ENCODE results near the gene GOLGA6A. TPM values are rescaled to one million over a fixed set of nuclear protein-coding genes. Genes with fewer than 3 reads are reported as not detected.
"Not testable (repeated sequence)": the region's sequence is repeated elsewhere in the genome, so short reads cannot be mapped to it uniquely, and the experiment has no call there.

The GOLGA6A gene, protein sequence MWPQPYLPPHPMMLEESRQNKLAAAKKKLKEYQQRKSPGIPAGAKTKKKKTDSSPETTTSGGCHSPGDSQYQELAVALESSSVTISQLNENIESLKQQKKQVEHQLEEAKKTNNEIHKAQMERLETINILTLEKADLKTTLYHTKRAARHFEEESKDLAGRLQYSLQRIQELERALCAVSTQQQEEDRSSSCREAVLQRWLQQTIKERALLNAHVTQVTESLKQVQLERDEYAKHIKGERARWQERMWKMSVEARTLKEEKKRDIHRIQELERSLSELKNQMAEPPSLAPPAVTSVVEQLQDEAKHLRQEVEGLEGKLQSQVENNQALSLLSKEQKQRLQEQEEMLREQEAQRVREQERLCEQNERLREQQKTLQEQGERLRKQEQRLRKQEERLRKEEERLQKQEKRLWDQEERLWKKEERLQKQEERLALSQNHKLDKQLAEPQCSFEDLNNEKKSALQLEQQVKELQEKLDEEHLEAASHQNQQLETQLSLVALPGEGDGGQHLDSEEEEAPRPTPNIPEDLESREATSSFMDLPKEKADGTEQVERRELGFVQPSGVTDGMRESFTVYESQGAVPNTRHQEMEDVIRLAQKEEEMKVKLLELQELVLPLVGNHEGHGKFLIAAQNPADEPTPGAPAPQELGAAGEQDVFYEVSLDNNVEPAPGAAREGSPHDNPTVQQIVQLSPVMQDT
- 2.6 TPM for total RNA-seq (ENCODE audit: insufficient read depth, low replicate concordance)

- not testable (repeated sequence) for DNase-seq (ENCODE audit: low spot score)
Observed at GRCh38 chr15:74082450-74082849, at the start of gene GOLGA6A. TSS of gene GOLGA6A (minus strand) at chr15:74082550. CDS start at chr15:74082509, 41 bp downstream.

DNA sequence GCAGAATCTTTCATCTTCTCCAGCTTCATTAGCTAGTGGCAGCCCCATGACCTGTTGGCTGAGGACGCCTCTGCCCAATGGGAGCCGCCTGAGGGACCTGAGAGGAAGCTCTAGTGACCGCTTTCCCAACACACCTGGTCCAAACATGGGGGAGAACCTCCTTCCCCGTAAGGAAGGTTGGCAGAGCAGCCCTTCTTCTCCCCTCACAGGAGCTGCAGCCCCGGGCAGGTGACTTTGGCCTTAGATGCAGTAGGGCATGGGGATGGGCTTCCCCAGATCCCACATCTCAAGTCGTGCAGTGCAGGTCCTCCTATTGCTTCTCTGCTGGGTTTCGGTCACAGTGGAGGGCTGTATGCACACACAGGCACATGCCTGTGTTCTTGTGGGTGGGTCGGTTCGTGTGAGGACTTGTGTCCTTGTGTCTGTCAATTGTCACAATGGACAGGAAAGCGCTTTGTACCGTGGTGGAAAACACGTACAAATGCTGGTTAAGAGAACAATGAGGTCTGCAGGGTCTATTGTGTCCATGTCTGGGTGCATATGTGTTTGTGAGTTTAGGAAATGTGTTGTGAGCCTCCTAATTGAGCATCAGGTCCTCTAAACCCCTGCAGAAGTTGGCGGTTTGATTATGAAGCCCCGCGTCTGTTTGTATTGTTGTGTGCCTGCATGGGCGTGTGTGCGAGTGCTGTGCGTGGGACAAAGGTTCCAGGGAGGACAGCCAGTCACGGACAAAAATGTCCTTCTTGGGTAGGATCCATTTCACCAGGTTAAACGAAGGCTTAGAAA is 49.5 kb upstream of the GOLGA6A start:
- DNase-seq (ENCODE audit: low spot score) = no peak

GRCh38 chr15:74130849-74131627 is 48.7 kb upstream of the GOLGA6A start:
- DNase-seq (ENCODE audit: low spot score) = no peak

GRCh38 chr15:74130155-74130848 is 48.0 kb upstream of the GOLGA6A start, which contains the start of gene ISLR2:
TSS of gene ISLR2 (plus strand) at chr15:74130586. CDS start at chr15:74132755, 2,169 bp downstream.
- DNase-seq (ENCODE audit: low spot score) = no peak

GRCh38 chr15:74129586-74130154 is 47.3 kb upstream of the GOLGA6A start:
- no peak for DNase-seq (ENCODE audit: low spot score)

DNA sequence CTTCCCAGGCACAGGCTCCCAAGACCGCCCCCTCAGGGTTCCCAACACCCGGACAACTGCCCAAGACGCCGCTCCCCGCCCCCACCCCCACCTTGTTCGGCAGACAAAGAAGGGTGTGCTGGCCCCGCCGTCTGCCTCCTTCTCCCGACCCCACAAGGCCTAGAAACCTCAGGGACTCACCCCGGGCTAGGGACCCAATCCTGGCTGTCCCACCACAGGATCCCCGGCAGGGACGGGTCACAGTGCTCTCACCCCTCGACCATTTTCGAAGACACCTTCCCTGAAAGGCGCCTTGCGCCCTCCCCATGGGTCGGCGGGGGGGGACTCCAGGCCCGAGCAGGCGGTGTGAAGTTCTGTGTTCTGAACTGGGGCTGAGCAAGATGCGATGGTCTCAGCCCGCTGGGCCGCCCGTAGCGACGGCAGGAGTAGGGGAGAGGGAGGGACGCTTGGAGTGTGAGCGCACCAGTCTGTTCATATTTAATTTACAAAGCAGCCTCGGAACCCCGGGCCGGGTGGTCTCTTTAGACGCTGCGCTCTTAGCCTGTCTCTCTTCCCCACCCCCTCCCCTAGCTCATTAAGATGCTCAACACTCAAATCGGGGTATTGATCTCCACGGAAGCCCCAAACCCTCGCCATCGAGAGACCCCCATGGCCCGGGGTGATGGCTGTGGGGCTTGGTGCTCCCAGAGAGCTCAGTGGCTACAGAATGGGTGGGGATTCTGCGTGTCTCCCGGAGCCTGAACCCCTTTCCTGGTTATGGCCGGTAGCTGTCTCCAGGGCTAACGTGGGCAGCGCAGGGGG is 46.6 kb upstream of the GOLGA6A start:
- no peak for DNase-seq (ENCODE audit: low spot score)

DNA sequence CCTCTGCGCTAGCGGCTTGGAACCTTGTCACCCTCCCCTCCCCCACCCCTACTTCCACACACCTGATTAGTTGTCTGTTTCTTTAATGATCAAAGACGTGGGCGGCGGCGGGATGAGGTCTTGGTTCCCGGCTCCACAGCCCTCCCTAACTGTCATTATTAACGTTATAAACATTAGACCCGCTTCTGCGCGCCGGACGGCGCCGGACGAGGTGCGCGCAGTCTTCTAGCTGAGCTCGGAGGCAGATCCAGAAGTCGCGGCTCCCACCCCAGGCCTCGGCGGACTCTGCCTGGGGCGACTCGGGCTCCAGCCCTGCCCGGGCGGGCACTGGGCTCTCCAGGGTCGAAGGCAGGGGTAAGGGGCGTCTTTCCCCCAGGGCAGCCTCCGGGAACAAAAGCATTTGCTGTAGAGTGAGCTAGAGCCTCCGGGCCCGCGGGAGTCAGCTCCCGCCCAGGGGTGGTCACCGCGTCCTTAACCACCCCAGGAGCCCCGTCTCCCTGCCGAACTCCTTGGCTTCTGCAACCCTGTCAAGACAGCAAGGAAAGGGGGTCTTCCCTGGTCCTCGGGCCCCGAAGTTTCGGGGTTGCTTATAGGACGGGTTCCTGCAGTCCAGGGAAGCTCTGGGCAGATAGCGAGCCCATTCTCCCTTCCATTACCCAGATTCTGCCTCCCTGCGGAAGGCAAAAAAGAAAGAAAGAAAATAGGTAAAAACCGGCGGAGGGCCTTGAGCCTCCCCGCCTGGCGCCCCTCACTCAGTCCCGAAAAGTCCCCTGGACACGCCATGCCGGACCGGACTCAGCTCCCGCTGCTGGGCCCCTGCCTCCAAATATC is 45.8 kb upstream of the GOLGA6A start:
- peak; percentile 32 for DNase-seq (ENCODE audit: low spot score)

GRCh38 chr15:74127255-74127953 is 45.1 kb upstream of the GOLGA6A start:
- DNase-seq (ENCODE audit: low spot score) = peak; percentile 91

DNA sequence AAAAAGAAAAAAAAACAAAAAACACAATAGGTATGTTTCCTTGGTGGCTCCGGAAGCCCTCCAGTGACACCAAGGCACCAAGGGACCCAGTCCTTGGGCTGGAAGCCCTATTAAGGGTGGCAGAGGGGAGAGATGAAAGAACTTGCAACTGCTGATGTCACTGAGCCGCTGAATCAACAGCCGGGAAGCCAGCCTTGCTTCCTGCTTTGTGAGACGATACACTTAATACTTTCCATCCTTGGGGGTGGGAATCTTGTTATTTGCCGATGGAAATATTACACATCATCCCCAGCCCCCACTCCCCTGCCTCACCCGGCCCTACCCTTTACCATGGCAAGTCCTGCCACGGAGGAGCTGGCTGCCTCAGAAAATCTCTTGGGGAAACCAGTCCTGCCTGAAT is 42.4 kb upstream of the GOLGA6A start:
- no peak for DNase-seq (ENCODE audit: low spot score)

GRCh38 chr15:74124196-74124595 is 41.8 kb upstream of the GOLGA6A start:
- no peak for DNase-seq (ENCODE audit: low spot score)

DNA sequence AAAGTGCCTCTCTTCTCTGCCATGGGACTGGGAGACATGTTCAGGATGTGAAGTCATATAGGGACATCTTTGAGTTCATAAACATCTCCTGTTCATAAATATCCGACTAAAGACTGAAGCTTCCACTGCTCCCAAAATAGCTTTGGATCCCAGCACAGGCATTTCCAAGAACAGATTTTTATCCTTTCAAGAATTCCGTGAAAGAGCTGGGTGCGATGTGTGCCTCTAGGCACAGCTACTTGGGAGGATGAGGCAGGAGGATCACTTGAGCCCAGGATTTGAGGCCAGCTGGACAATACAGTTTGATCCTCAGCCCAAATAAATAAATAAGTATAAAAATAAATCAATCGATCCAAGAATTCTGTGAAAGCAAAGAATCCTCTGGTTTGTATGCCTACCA is 41.3 kb upstream of the GOLGA6A start:
- no peak for DNase-seq (ENCODE audit: low spot score)

GRCh38 chr15:74123131-74123429 is 40.7 kb upstream of the GOLGA6A start:
- no peak for DNase-seq (ENCODE audit: low spot score)

DNA sequence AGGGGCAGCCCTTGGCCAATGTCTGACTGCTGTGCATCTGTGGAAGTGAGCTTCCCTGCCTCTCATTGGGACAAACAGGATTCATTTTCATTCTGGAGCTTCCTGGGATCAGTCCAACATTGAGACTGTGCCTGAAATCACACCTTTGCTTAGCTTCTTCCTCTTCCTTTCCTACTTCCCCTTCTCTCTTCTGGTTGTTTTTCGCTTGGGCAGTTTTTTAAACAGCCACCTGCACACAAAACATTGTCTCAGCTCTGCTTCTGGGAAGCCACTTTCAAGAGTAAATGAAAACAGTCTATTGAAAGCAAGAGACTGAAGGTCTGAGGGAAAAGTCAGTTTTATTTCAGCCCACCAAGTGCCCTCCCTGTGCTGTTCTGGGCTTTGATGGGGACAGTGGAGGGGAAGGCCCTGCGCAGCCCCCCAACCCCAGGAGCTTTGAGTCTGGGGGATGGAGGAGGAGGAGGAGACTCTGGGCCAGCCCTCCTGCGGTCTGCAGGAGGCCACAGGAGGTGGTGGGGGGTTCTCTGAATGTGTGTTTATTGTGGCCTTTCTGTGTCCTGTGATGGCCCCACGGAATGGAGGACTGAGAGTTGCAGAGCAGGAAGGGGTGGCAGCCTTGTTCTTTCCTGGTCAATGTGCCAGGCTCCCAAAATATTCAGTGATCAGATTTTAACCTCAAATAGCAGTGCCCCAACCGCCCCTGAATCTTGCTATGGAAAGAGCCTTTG is 40.2 kb upstream of the GOLGA6A start:
- DNase-seq (ENCODE audit: low spot score) = no peak

- no peak for DNase-seq (ENCODE audit: low spot score)
Observed at GRCh38 chr15:74121858-74122257, 39.5 kb upstream of the GOLGA6A start.

GRCh38 chr15:74121039-74121438 is 38.7 kb upstream of the GOLGA6A start:
- no peak for DNase-seq (ENCODE audit: low spot score)

- DNase-seq (ENCODE audit: low spot score) = no peak
Observed at GRCh38 chr15:74120426-74120825, 38.1 kb upstream of the GOLGA6A start.

DNA sequence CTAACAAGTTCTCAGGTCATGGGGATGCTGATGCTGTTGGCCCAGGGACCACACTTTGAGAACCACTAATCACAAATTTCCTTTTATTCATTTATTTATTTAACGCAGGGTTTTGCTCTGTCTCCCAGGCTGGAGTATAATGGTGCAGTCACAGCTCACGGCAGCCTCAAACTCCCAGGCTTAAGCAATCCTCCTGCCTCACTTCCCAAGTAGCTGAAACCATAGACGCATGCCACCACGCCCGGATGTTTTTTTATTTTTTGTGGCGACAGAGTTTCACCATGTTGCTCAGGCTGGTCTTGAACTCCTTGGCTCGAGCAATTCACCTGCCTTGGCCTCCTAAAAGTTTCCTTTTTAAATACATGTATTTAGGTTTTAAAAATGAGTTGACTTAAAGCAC is 27.4 kb upstream of the GOLGA6A start:
- DNase-seq (ENCODE audit: low spot score) = no peak
